A673 (cell line): ENCODE data around the gene COL2A1. TPM values are rescaled to one million over a fixed set of nuclear protein-coding genes. Genes with fewer than 3 reads are reported as not detected.

Experiments
- BruUV-seq: library from RNA; stranded (reverse); fragments of 400-500 nt; replicated peaks from 2 replicates; lab custom pipeline; 2021; lab: Mats Ljungman, UMichigan
- CTCF ChIA-PET: fragments of 300-600 bp; sonication (Branson Sonifier 250); formaldehyde crosslinking; loops from one replicate; lab custom pipeline; 2022; ENCODE audit warnings: antibody characterized with exemption; lab: Charles Lee
- POLR2A ChIA-PET: fragments of 300-600 bp; sonication (Branson Sonifier 250); formaldehyde crosslinking; loops from one replicate; lab custom pipeline; 2022; ENCODE audit warnings: antibody characterized with exemption; ENCODE audit not compliant: low non-redundant PET; lab: Charles Lee
- DNase-seq: peaks from one replicate; pipeline ENCODE4 v3.0.0-alpha.2; 2015; ENCODE audit warnings: low spot score
- H3K27ac ChIP-seq: fragments of 200-600 bp; sonication (generic); 2 replicates; pipeline ENCODE4 v1.5.1; 2016; ENCODE audit warnings: mixed run types, low read depth, mild to moderate bottlenecking, mixed read lengths, antibody characterized with exemption, low read length; ENCODE audit not compliant: poor library complexity, severe bottlenecking
- H3K27me3 ChIP-seq: fragments of 200-600 bp; sonication (generic); replicated peaks from 2 replicates; pipeline ENCODE4 v1.6.1; 2017; ENCODE audit warnings: mixed run types, low read depth, mild to moderate bottlenecking, mixed read lengths, antibody characterized with exemption, low read length; ENCODE audit not compliant: insufficient read depth, poor library complexity
- H3K36me3 ChIP-seq: fragments of 200-600 bp; sonication (generic); 2 replicates; pipeline ENCODE4 v1.6.1; 2016; ENCODE audit warnings: mixed run types, mild to moderate bottlenecking, mixed read lengths, antibody characterized with exemption, low read length; ENCODE audit not compliant: insufficient read depth, poor library complexity, severe bottlenecking
- H3K4me1 ChIP-seq: fragments of 200-600 bp; sonication (generic); 2 replicates; pipeline ENCODE4 v1.6.1; 2017; ENCODE audit warnings: mixed run types, mild to moderate bottlenecking, mixed read lengths, antibody characterized with exemption, low read length; ENCODE audit not compliant: insufficient read depth, poor library complexity, severe bottlenecking
- H3K4me3 ChIP-seq: fragments of 200-600 bp; sonication (generic); 2 replicates; pipeline ENCODE4 v1.5.1; 2016; ENCODE audit warnings: low read depth, mixed run types, mild to moderate bottlenecking, mixed read lengths, low read length; ENCODE audit not compliant: poor library complexity, severe bottlenecking
- H3K9me3 ChIP-seq: fragments of 200-600 bp; sonication (generic); 2 replicates; pipeline ENCODE4 v1.6.1; 2016; ENCODE audit warnings: mixed run types, low read depth, mild to moderate bottlenecking, mixed read lengths, antibody characterized with exemption, low read length; ENCODE audit not compliant: poor library complexity, severe bottlenecking
- CTCF ChIP-seq: fragments of 300-800, 200-600 bp; sonication (generic); conservative IDR thresholded peaks from 2 replicates; pipeline ENCODE4 v1.5.1; 2017; ENCODE audit warnings: low read depth, mild to moderate bottlenecking, antibody characterized with exemption, low read length, moderate library complexity, mixed read lengths
- EZH2 ChIP-seq: fragments of 200-600 bp; sonication (generic); IDR thresholded peaks from 2 replicates; pipeline ENCODE4 v1.6.1; 2017; ENCODE audit warnings: borderline replicate concordance, low read depth, mild to moderate bottlenecking, mixed read lengths, antibody characterized with exemption, low read length; ENCODE audit not compliant: poor library complexity, severe bottlenecking
- intact Hi-C: fragments of 100-400 bp; cut with micrococcal nuclease; formaldehyde crosslinking; loops from one replicate; pipeline ENCODE4 v1.10.0; 2022; ENCODE audit not compliant: unreplicated experiment
- total RNA-seq: library from RNA; stranded (reverse); gene quantifications from 2 replicates; pipeline ENCODE4 v1.2.3, GENCODE V29; 2021

The COL2A1 gene
- total RNA-seq, 1 experiment from 2014 or later = 1.3 TPM

GRCh38 chr12:47954058-47954457 lies 50.2 kb downstream of the COL2A1 start:
- no peaks in the 10 kb centered on the region for H3K4me1 ChIP-seq
- POLR2A ChIA-PET = no interaction called here
- no peaks in the 10 kb centered on the region for H3K36me3 ChIP-seq
- H3K9me3 ChIP-seq = no peaks in the 10 kb centered on the region
- H3K27me3 ChIP-seq = no peaks in the 10 kb centered on the region
- no peak for DNase-seq
- no peak for TF ChIP-seq CTCF
- TF ChIP-seq EZH2 = no peak
- no TSS peak for BruUV-seq
- no peak overlapping the region for H3K27ac ChIP-seq
- no peak overlapping the region for H3K4me3 ChIP-seq
- CTCF ChIA-PET = no interaction called here
- intact Hi-C loops = no loop called here

GRCh38 chr12:47950856-47951468 lies 53.3 kb downstream of the COL2A1 start:
- H3K4me1 ChIP-seq = no peaks in the 10 kb centered on the region
- no peak for DNase-seq
- H3K27me3 ChIP-seq = no peaks in the 10 kb centered on the region
- TF ChIP-seq EZH2 (no peak), CTCF (no peak)
- ChIA-PET CTCF (no interaction called here), POLR2A (no interaction called here)
- no peaks in the 10 kb centered on the region for H3K36me3 ChIP-seq
- H3K4me3 ChIP-seq = no peak overlapping the region
- intact Hi-C loops = no loop called here
- no TSS peak for BruUV-seq
- H3K9me3 ChIP-seq = no peaks in the 10 kb centered on the region
- no peak overlapping the region for H3K27ac ChIP-seq

- H3K4me3 ChIP-seq = no peak overlapping the region
- intact Hi-C loops = loop anchor here (1.0 kb wide), 1 partner anchor 234 kb away; no protein-coding TSS in a partner anchor
- no peaks in the 10 kb centered on the region for H3K9me3 ChIP-seq
- peak; percentile 91 for TF ChIP-seq CTCF
- no peak for TF ChIP-seq EZH2
- BruUV-seq = no TSS peak
- ChIA-PET POLR2A (interaction anchor here (0.6 kb wide), 1 partner anchor 853 kb away, joined by 3 read pairs; no protein-coding TSS in a partner anchor), CTCF (interaction anchor here (0.6 to 1.8 kb wide), 5 partner anchors 14 to 669 kb away, joined by 3 to 11 read pairs (median 4); partner anchors contain the start of genes TMEM106C and VDR)
- no peaks in the 10 kb centered on the region for H3K36me3 ChIP-seq
- peak; percentile 84 for DNase-seq
- no peaks in the 10 kb centered on the region for H3K4me1 ChIP-seq
- H3K27me3 ChIP-seq = no peaks in the 10 kb centered on the region
- H3K27ac ChIP-seq = no peak overlapping the region
Observed at GRCh38 chr12:47949441-47950341, 54.6 kb downstream of the COL2A1 start.
